A549 (cell line): ENCODE measurements around the gene MARCHF9.

Experiments
- KDM5A ChIP-seq: fragments of 200-600 bp; sonication (generic); IDR thresholded peaks from 2 replicates; pipeline ENCODE4 v1.6.1; 2016; ENCODE audit warnings: antibody characterized with exemption, mild to moderate bottlenecking
- NR3C1 ChIP-seq: fragments of >200 bp; sonication (Bioruptor Twin); formaldehyde crosslinking; IDR thresholded peaks from 3 replicates; pipeline ENCODE4 v1.6.1; 2017
- POLR2AphosphoS2 ChIP-seq: conservative IDR thresholded peaks from 2 replicates; pipeline ENCODE4 v1.6.1; 2012; ENCODE audit warnings: low read length, improper control_type of control experiment, inconsistent platforms
- TF ChIP-seq, protein P1 (sequence below): fragments of >200 bp; sonication (Bioruptor Twin); formaldehyde crosslinking; IDR thresholded peaks from 3 replicates; pipeline ENCODE4 v1.5.1; 2016

DNA sequence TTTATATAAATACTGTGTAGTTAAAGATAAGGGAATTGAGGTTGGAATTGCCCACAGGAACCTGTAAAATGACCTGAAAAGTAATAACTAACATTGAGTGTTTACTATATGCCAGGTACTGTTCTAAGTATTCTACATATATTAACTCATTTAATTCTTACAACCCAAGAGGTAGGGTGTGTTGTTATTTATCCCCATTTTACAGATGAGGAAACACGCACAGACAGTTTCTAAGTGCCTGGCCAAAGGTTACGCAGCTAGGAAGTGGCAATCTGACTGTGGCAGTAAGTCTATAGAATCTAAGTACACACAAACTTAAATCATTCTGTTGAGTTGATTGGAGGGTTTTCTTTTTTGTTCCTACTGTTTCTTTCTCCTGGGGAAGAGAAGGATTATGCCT is 11.1 kb upstream of the MARCHF9 start:
- TF ChIP-seq, protein P1, sequence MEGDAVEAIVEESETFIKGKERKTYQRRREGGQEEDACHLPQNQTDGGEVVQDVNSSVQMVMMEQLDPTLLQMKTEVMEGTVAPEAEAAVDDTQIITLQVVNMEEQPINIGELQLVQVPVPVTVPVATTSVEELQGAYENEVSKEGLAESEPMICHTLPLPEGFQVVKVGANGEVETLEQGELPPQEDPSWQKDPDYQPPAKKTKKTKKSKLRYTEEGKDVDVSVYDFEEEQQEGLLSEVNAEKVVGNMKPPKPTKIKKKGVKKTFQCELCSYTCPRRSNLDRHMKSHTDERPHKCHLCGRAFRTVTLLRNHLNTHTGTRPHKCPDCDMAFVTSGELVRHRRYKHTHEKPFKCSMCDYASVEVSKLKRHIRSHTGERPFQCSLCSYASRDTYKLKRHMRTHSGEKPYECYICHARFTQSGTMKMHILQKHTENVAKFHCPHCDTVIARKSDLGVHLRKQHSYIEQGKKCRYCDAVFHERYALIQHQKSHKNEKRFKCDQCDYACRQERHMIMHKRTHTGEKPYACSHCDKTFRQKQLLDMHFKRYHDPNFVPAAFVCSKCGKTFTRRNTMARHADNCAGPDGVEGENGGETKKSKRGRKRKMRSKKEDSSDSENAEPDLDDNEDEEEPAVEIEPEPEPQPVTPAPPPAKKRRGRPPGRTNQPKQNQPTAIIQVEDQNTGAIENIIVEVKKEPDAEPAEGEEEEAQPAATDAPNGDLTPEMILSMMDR = no peak
- TF ChIP-seq NR3C1 (no peak), KDM5A (no peak), POLR2AphosphoS2 (no peak)
